ENCODE measurements around the gene INPP4B. TPM values are rescaled to one million over a fixed set of nuclear protein-coding genes. Genes with fewer than 3 reads are reported as not detected.
A peak's percentile ranks its signal among the peaks of the same experiment; 100 is the strongest.

Gene INPP4B
- total and polyA plus RNA-seq, 2 of the 4 experiments (the other 2 are of a cell fraction): 1.8 to 14.0 TPM

DNA sequence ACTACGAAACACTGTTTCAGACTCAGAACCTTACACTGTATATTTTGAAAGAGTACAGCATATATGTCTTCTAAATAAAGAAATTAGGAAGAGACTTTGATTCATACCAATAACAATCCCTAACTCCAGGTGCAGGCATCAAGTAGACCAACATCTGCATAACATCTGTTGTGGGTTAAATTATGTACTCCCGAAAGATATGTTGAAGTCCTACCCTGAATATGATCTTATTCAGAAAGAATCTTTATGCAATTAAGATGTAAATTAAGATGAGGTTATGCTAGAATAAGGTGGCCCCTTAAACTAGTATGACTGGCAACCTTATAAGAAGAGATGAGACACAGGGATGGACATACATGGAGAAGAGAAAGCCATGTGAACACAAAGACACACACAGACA, 117.9 kb downstream of the INPP4B start:
- intact Hi-C loops (cut with micrococcal nuclease) (no loop called here), in situ Hi-C loops (cut with MboI; ENCODE audit: low sequenced_read_pairs) (no loop called here), dilution Hi-C loops (cut with HindIII; ENCODE audit: low sequenced_read_pairs, unreplicated experiment) (no loop called here)
- no CpG with 5 or more reads among the region's 2 CpGs for WGBS, 2 experiments (ENCODE audit: extremely low coverage in 2 of 2, insufficient read length in 1 of 2)
- H2AK5ac ChIP-seq (ENCODE audit: low read depth, low read length): no peak overlapping the region
- no peak overlapping the region for H3K9ac ChIP-seq (ENCODE audit: low read depth, low read length)
- H3K18ac ChIP-seq (ENCODE audit: low read depth, low read length): no peak overlapping the region
- no peak overlapping the region for H4K8ac ChIP-seq (ENCODE audit: low read depth in 2 of 2, low read length in 2 of 2)
- no peak overlapping the region for H2AFZ ChIP-seq (replicated peaks; ENCODE audit: low read length, poor library complexity)
- H3K27me3 ChIP-seq (ENCODE audit: control insufficient read depth, insufficient read depth, low read length): no peaks in the 10 kb centered on the region
- no peak overlapping the region for H3K4me3 ChIP-seq (ENCODE audit: insufficient read depth, low read depth, low read length)
- no peak overlapping the region for H2AK9ac ChIP-seq (replicated peaks; ENCODE audit: low read depth, low read length, poor library complexity)
- H4K5ac ChIP-seq (ENCODE audit: low read depth, low read length): no peak overlapping the region
- H3K9me1 ChIP-seq (ENCODE audit: insufficient read depth, low read length): no peaks in the 10 kb centered on the region
- no peak overlapping the region for H2BK20ac ChIP-seq (ENCODE audit: low read depth, low read length)
- no TSS peak for BruUV-seq (replicated peaks)
- H3K14ac ChIP-seq (replicated peaks; ENCODE audit: low read depth, low read length): no peak overlapping the region
- H3K27ac ChIP-seq (ENCODE audit: insufficient read depth, low read length): no peak overlapping the region
- H3K23ac ChIP-seq (ENCODE audit: low read depth, low read length): no peak overlapping the region
- no peak overlapping the region for H4K91ac ChIP-seq (ENCODE audit: insufficient read depth, low read depth, low read length)
- CTCF ChIA-PET: no interaction called here
- H3K56ac ChIP-seq (ENCODE audit: extremely low read depth, insufficient read depth, low read length): no peak overlapping the region
- no peak overlapping the region for H3K4ac ChIP-seq (ENCODE audit: low read depth, low read length)
- no peaks in the 10 kb centered on the region for H3K79me1 ChIP-seq (ENCODE audit: low read depth in 1 of 2, low read length in 2 of 2)
- no peaks in the 10 kb centered on the region for H3K36me3 ChIP-seq (ENCODE audit: control insufficient read depth, insufficient read depth, low read length)
- H2BK120ac ChIP-seq (ENCODE audit: low read depth, low read length): no peak overlapping the region
- H4K20me1 ChIP-seq (ENCODE audit: insufficient read depth, low read length): no peaks in the 10 kb centered on the region
- peak; percentile 31 for DNase-seq
- ATAC-seq (ENCODE audit: low read depth): no peak
- no peak overlapping the region for H3K4me2 ChIP-seq (ENCODE audit: low read depth, low read length)
- H2BK5ac ChIP-seq (ENCODE audit: low read depth, low read length, poor library complexity, severe bottlenecking): no peak overlapping the region
- POLR2A ChIA-PET (ENCODE audit: unreplicated experiment): no interaction called here
- H2BK15ac ChIP-seq (ENCODE audit: low read depth, low read length): no peak overlapping the region
- H3K4me1 ChIP-seq (ENCODE audit: control insufficient read depth, insufficient read depth, low read length): no peaks in the 10 kb centered on the region
- TF ChIP-seq RFX5 (IDR thresholded peaks at IDR 0.05; ENCODE audit: low read depth, low read length) (no peak), MAFK (IDR thresholded peaks at IDR 0.05; ENCODE audit: low read depth, low read length) (no peak), FOS (IDR thresholded peaks at IDR 0.05; ENCODE audit: low read depth, low read length) (no peak), POLR2A (IDR thresholded peaks at IDR 0.05; ENCODE audit: low read depth, low read length) (no peak), SMC3 (IDR thresholded peaks at IDR 0.05; ENCODE audit: low read depth, low read length) (no peak), MAZ (IDR thresholded peaks at IDR 0.05; ENCODE audit: borderline replicate concordance, low read depth, low read length) (no peak), NFE2L2 (IDR thresholded peaks at IDR 0.05; ENCODE audit: low read depth, low read length) (no peak)
- TF ChIP-seq, protein P1, sequence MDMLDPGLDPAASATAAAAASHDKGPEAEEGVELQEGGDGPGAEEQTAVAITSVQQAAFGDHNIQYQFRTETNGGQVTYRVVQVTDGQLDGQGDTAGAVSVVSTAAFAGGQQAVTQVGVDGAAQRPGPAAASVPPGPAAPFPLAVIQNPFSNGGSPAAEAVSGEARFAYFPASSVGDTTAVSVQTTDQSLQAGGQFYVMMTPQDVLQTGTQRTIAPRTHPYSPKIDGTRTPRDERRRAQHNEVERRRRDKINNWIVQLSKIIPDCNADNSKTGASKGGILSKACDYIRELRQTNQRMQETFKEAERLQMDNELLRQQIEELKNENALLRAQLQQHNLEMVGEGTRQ (IDR thresholded peaks at IDR 0.05; ENCODE audit: low read depth, low read length): no peak
- TF ChIP-seq, protein P2, sequence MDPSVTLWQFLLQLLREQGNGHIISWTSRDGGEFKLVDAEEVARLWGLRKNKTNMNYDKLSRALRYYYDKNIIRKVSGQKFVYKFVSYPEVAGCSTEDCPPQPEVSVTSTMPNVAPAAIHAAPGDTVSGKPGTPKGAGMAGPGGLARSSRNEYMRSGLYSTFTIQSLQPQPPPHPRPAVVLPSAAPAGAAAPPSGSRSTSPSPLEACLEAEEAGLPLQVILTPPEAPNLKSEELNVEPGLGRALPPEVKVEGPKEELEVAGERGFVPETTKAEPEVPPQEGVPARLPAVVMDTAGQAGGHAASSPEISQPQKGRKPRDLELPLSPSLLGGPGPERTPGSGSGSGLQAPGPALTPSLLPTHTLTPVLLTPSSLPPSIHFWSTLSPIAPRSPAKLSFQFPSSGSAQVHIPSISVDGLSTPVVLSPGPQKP (IDR thresholded peaks at IDR 0.05; ENCODE audit: borderline replicate concordance, low read depth, low read length): no peak
- H3K9me3 ChIP-seq (ENCODE audit: control insufficient read depth, insufficient read depth, low read length): no peaks in the 10 kb centered on the region
